NCI-H69 (cell line): ENCODE results near the gene NXPH1.
A peak's percentile ranks its signal among the peaks of the same experiment; 100 is the strongest.

Experiments
- DNase-seq: peaks from one replicate; lab custom pipeline; 2025; lab: John Stamatoyannopoulos, UW

NXPH1 gene

GRCh38 chr7:8507566-8507965 is 74.2 kb downstream of the NXPH1 start:
- peak; percentile 92 for DNase-seq

DNA sequence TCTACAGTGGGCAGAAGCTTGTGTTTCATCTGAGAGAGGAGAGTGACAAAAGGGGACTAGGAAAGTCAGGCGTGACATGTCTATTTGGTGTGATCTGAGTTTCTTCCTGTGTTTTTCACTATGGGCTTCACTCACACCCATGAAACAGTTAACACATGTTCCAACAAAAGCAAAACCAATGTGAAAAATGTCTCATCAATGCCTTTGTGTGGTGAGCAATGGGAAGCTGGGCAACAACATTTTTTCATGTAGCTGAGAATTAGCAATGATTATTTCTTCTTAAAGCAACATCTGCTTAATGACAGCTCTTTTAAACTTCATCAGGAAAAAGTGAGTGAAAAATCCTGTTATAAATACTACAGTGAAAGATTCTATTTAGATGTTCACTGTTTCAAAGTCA is 76.2 kb downstream of the NXPH1 start:
- DNase-seq: no peak

GRCh38 chr7:8511855-8512254 is 78.4 kb downstream of the NXPH1 start:
- DNase-seq: peak; percentile 64

- DNase-seq: peak; percentile 74
These were observed 81.5 kb downstream of the NXPH1 start for GRCh38 chr7:8514781-8515519.

DNA sequence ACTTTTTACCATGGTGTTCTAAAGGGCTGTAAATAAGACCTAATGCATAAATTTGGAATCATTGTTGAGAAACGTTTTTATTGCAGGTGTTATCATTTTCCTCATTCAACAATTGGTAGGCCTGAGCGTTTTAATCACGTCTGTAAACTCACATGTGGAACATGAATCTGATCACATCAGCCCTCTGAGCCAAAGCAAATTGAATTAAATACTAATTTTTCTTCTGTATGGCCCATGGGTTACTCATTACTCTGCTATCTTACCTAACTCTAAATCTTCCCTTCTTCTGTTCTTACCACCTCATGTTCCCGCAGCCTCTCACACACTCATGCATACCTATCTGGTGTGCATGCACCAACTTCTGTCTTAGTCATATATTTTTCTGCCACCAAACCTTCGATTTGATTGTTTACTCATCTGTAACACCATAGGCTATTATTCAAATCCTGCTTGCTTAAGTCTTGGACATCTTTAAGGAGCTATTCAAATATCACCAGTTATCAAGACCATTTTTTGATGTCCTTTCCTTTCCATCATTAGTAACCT is 82.3 kb downstream of the NXPH1 start:
- no peak for DNase-seq

- DNase-seq: no peak
These were observed 83.6 kb downstream of the NXPH1 start for GRCh38 chr7:8516976-8517375.

GRCh38 chr7:8528311-8528710 is 94.9 kb downstream of the NXPH1 start:
- DNase-seq: no peak

DNA sequence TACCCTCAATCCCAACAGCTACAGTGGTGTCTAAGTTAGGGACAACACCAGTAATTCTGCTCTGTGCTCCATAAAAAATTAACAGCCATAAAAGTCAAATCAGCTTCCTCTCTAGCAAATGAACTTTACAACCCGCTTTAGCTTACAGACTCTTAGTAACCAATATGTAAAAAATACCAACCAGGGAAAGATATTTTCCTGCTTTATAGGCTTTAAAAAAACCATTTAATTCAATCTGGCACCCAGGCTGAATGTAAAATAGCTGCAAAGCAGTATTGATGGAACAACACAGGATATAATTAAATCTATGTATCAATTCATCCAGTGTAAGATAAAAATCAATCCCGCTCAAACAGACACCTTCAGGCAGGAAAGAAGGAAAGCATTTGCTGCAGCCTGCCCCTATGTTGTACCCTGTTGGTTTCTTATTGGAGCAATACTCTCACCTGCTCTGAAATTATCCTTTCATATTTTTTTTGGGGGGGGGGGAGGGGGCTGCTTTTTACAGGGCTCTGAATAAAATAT is 98.6 kb downstream of the NXPH1 start:
- DNase-seq: no peak

GRCh38 chr7:8536431-8536830 is 103.0 kb downstream of the NXPH1 start:
- peak; percentile 19 for DNase-seq

- DNase-seq: no peak
These were observed 115.6 kb downstream of the NXPH1 start for GRCh38 chr7:8549046-8549445.

DNA sequence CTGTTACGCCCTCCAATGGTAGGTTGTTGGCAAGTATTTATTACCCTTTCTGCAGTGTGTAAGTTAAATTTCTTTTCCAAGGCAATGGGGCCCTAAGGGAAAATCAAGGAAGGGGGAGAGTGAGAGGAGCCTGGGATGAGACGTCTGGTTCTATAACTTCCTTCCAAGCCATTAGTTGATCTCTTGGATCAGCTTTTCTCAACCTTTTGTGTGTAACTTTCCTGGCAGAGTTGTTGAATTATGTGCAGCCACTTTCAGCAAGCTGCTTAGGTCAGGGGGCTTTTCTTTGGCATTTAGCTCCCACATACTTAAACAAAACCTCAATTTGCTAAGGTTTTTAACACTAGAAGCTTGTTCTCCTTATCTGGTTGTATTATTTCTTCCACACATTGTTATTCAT is 127.1 kb downstream of the NXPH1 start:
- DNase-seq: no peak

DNA sequence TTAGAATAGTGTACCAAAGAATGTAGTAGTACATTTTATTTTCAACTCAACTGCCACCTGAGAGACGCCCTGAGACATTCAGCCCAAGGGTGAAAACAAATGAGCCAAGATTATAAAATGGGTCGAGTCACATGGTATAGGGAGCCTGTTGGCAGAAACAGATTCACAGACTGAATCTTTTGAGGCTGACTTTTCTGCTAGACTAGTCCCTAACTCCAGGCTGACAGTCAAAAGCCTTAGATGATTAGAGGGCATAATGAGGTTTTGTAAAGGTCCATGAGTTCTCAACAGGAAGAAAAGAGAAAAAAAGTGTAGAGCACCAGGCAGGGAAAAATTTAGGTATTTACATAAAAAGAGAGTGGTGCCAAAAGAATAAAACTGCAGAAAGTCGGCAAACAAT is 128.0 kb downstream of the NXPH1 start:
- DNase-seq: no peak

DNA sequence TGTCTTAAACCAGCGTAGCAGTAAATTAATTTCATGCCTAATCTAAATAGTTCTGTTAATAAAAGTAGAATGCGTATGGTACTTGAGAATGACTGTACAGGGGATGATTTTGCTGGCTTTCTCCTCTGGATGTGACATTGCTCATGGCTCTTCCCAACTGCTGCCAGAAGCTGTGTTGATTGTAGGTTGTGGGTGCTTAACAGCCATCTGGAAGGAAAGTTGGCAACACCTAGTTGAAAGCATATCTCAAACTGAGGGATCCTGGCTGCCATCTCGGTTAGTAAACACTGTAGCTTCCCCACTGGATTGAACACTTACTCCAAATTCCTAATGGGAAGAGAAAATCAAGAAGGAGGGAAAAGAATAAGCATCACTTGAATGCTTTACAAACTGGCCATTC is 130.9 kb downstream of the NXPH1 start:
- DNase-seq: peak; percentile 86

DNA sequence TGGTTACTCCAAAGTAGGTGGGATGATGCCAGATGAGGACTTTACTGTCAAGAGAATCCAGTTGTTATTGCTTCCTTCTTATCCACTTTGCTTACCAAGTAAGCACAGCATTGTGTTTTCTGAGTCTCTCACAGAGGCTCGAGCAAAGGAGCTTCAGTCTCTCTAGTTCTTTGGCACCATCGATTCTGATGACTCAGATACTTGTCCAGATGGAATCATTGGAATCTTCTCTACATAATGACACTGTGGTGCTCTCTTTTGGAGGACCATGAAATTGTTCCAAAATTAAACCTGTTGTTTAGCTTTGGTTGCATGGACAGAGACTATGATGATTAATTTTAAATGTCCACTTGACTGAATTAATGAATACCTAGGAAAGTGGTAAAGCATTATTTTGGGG is 132.6 kb downstream of the NXPH1 start:
- DNase-seq: no peak

DNA sequence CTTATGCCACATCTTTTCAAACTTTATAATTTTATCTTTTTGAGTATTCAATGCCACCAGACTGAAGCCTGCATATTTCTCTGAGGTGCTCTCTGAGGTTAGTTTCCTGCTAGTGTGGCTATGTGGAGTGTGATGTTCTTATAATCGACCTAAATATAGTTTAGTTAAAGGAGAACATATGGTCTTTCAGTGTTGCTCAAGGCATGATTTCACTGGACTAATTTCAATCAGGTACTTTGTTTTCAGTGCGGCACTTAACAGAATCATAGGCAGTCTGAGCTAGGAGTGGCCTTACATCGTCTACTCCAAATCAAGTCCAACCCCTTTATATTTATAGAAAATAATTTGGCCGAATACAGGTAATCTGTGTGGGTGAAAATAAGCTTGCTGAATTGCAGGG is 134.2 kb downstream of the NXPH1 start:
- DNase-seq: peak; percentile 45

GRCh38 chr7:8579661-8580194 is 146.3 kb downstream of the NXPH1 start:
- DNase-seq: no peak

GRCh38 chr7:8581842-8582241 is 148.4 kb downstream of the NXPH1 start:
- no peak for DNase-seq

GRCh38 chr7:8582728-8583127 is 149.3 kb downstream of the NXPH1 start:
- peak; percentile 23 for DNase-seq

- no peak for DNase-seq
These were observed 152.2 kb downstream of the NXPH1 start for GRCh38 chr7:8585591-8585990.

DNA sequence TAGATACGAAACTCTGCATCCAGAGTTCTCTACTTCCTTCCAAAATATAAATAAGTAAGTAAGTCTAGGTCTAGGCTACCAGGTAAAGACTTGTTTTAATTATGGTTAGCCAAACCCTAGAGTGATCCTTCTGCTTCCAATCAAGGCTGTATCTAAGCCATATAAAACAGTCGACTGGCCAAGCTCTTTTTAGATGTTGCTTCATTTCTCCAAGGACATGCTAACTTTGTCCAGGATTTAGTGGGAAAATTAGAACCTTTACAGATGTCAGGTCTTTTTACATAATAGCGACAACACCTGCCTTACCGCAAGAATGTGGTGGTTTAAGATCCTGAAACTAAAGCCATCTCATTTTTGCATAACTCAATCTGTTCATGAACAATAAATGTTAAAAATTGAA is 156.8 kb downstream of the NXPH1 start:
- no peak for DNase-seq

GRCh38 chr7:8590791-8591190 is 157.4 kb downstream of the NXPH1 start:
- peak; percentile 77 for DNase-seq

DNA sequence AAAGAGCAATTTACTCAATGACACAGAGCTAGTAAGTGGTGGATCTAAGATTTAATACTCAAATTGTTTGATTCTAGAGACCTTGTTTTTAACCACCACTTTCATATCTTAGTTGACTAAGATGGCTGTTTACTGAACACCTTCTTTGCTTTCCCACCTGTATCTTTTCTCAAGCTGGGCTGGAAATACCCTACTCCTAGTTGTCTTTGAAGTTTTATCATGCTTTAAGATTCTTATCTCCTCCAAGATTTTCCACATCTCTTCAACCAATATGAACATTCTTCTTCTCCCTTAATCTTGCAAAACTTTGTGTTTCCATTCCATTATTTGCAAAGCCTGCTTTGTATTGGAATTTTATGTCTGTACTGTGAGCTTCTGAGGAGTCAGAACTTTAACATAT is 157.9 kb downstream of the NXPH1 start:
- DNase-seq: peak; percentile 36

- DNase-seq: peak; percentile 99
These were observed 158.8 kb downstream of the NXPH1 start for GRCh38 chr7:8592167-8592566.

DNA sequence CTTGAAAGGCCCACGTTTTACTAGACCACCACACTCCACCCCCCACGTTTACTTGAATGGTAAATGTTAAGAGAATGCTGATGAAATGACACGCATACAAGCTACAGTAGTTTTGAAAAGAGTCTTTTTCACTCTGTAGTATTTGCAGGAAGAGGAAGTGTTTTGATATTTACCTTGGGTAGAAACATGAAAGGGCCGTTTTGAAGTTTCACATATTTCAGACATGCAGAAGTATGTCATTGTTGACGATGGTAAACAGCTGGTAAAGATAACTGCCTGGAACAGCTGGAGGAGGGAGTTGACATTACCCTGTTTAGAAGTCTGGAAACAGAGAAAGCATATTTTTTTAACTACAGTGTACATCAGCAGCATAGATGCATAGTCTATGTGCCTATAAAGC is 160.7 kb downstream of the NXPH1 start:
- peak; percentile 40 for DNase-seq
